WTC11 (cell line): Measurements from ENCODE around the gene CELSR3. TPM values are rescaled to one million over a fixed set of nuclear protein-coding genes. Genes with fewer than 3 reads are reported as not detected.

Experiments used
- ATAC-seq: fragments of 200-7000 bp; cut with Tn5 transposase; 2 replicates; pipeline ENCODE4 v1.10.0; 2021; ENCODE audit warnings: mild to moderate bottlenecking, moderate library complexity
- CTCF ChIA-PET: fragments of 300-600 bp; sonication (Branson Sonifier 250); formaldehyde crosslinking; loops from one replicate; lab custom pipeline; 2021; ENCODE audit warnings: antibody characterized with exemption; lab: Charles Lee
- POLR2A ChIA-PET: fragments of 350-600 bp; sonication (Branson Sonifier 250); formaldehyde crosslinking; loops from one replicate; lab custom pipeline; 2021; ENCODE audit warnings: antibody characterized with exemption; lab: Charles Lee
- DNase-seq: peaks from one replicate; pipeline ENCODE4 v3.0.0; 2021; ENCODE audit warnings: low spot score
- H3K27ac Mint-ChIP-seq: 2 replicates; pipeline ENCODE4 v1.8.0; 2021; ENCODE audit warnings: mixed read lengths
- H3K27me3 Mint-ChIP-seq: 2 replicates; pipeline ENCODE4 v1.8.0; 2021; ENCODE audit warnings: low read depth, mild to moderate bottlenecking, moderate library complexity, mixed read lengths
- H3K36me3 Mint-ChIP-seq: 2 replicates; pipeline ENCODE4 v1.8.0; 2021; ENCODE audit warnings: mixed read lengths
- H3K4me1 Mint-ChIP-seq: 2 replicates; pipeline ENCODE4 v1.8.0; 2022; ENCODE audit warnings: mixed read lengths
- H3K4me3 Mint-ChIP-seq: 2 replicates; pipeline ENCODE4 v1.8.0; 2021; ENCODE audit warnings: mild to moderate bottlenecking, moderate library complexity, mixed read lengths
- H3K9me3 Mint-ChIP-seq: 2 replicates; pipeline ENCODE4 v1.8.0; 2021; ENCODE audit warnings: mixed read lengths
- ARID4B ChIP-seq: sonication (generic); formaldehyde crosslinking; IDR thresholded peaks from 2 replicates; pipeline ENCODE4 v1.8.0; 2023; ENCODE audit warnings: missing genetic modification reagents, mild to moderate bottlenecking, borderline replicate concordance
- CREM ChIP-seq: sonication (generic); formaldehyde crosslinking; IDR thresholded peaks from 2 replicates; pipeline ENCODE4 v1.8.1; 2022; ENCODE audit warnings: mild to moderate bottlenecking, missing genetic modification reagents, moderate library complexity
- EMX1 ChIP-seq: fragments of 250-450 bp; sonication (Bioruptor Pico); IDR thresholded peaks from 2 replicates; pipeline ENCODE4 v1.8.0; 2021; ENCODE audit warnings: mild to moderate bottlenecking
- FOXK1 ChIP-seq: sonication (generic); formaldehyde crosslinking; IDR thresholded peaks from 2 replicates; pipeline ENCODE4 v1.8.0; 2022; ENCODE audit warnings: mild to moderate bottlenecking, moderate library complexity, missing genetic modification reagents
- GRHL2 ChIP-seq: fragments of 250-450 bp; sonication (Bioruptor Pico); IDR thresholded peaks from 2 replicates; pipeline ENCODE4 v1.8.0; 2022; ENCODE audit warnings: mild to moderate bottlenecking, moderate library complexity; ENCODE audit not compliant: insufficient replicate concordance, severe bottlenecking
- HMGA2 ChIP-seq: fragments of 250-450 bp; sonication (Bioruptor Pico); IDR thresholded peaks from 2 replicates; pipeline ENCODE4 v1.4.0; 2021; ENCODE audit warnings: mild to moderate bottlenecking, moderate library complexity
- KAT7 ChIP-seq: sonication (generic); formaldehyde crosslinking; IDR thresholded peaks from 2 replicates; pipeline ENCODE4 v1.8.1; 2023; ENCODE audit warnings: missing genetic modification reagents, mild to moderate bottlenecking, borderline replicate concordance
- NFATC4 ChIP-seq: fragments of 250-450 bp; sonication (Bioruptor Pico); IDR thresholded peaks from 2 replicates; pipeline ENCODE4 v1.9.0; 2021; ENCODE audit warnings: mild to moderate bottlenecking
- RELA ChIP-seq: sonication (generic); formaldehyde crosslinking; IDR thresholded peaks from 2 replicates; pipeline ENCODE4 v1.8.1; 2022; ENCODE audit warnings: missing genetic modification reagents, mild to moderate bottlenecking, borderline replicate concordance
- SMAD4 ChIP-seq: sonication (generic); formaldehyde crosslinking; IDR thresholded peaks from 2 replicates; pipeline ENCODE4 v1.8.0; 2022; ENCODE audit warnings: mild to moderate bottlenecking, missing genetic modification reagents
- ZNF121 ChIP-seq: sonication (generic); formaldehyde crosslinking; IDR thresholded peaks from 2 replicates; pipeline ENCODE4 v1.8.0; 2023; ENCODE audit warnings: missing genetic modification reagents
- ZSCAN18 ChIP-seq: fragments of 250-450 bp; sonication (Bioruptor Pico); IDR thresholded peaks from 2 replicates; pipeline ENCODE4 v2.1.2; 2022; ENCODE audit warnings: mild to moderate bottlenecking, moderate library complexity
- total RNA-seq: library from RNA; stranded (reverse); gene quantifications from 3 replicates; pipeline ENCODE4 v1.2.3, GENCODE V29; 2021
- TF ChIP-seq, protein P1 (sequence below): sonication (generic); formaldehyde crosslinking; IDR thresholded peaks from 2 replicates; pipeline ENCODE4 v1.8.1; 2022; ENCODE audit warnings: missing genetic modification reagents, borderline replicate concordance
- TF ChIP-seq, protein P2 (sequence below): sonication (generic); formaldehyde crosslinking; IDR thresholded peaks from 2 replicates; pipeline ENCODE4 v1.8.0; 2022; ENCODE audit warnings: missing genetic modification reagents

CELSR3 gene
- total RNA-seq, 1 experiment from 2014 or later = 27.9 TPM

DNA sequence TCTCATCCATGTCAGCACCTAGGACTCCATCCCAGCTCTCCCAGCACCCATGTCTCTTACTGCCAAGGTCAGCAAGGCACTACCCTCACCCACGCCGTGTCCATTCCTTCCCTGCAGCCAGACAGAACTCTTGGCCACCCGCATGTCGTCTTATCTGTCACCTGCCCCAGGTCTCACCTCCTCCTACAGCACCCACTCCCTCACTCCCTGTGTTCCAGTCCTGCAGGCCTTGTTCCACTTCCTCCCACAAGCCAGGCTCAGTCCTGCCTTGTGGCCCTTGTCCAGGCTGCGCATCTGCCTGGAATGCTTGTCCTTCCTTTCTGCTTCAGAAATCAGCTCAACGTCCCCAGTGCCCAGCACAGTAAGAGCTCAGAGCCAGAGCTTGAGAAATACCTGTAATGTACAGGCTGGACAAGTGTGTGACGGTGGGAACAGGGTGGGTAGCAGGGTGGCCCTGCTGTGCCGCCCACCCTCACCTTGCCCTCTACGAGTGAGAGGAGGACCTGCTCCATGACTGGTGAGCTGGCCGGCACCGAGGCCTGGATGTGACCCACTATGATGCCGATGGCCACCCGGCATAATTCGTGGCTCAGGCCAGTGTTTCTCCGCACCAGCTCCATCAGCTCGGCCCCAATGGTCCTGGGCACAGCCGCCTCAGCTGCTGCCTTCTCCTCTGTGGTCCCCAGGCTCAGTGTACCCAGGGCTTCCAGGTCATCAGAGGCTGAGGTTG lies 18.3 kb upstream of the CELSR3 start:
- H3K4me1 Mint-ChIP-seq = peaks cover 12% of the 10 kb centered on the region
- ATAC-seq (no peak), DNase-seq (no peak)
- ChIA-PET POLR2A (no interaction called here), CTCF (no interaction called here)
- no peak overlapping the region for H3K4me3 Mint-ChIP-seq
- TF ChIP-seq, protein P1, sequence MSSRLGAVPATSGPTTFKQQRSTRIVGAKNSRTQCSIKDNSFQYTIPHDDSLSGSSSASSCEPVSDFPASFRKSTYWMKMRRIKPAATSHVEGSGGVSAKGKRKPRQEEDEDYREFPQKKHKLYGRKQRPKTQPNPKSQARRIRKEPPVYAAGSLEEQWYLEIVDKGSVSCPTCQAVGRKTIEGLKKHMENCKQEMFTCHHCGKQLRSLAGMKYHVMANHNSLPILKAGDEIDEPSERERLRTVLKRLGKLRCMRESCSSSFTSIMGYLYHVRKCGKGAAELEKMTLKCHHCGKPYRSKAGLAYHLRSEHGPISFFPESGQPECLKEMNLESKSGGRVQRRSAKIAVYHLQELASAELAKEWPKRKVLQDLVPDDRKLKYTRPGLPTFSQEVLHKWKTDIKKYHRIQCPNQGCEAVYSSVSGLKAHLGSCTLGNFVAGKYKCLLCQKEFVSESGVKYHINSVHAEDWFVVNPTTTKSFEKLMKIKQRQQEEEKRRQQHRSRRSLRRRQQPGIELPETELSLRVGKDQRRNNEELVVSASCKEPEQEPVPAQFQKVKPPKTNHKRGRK (CRISPR knock-in tag) = no peak
- TF ChIP-seq RELA (CRISPR knock-in tag) (no peak), NFATC4 (CRISPR knock-in tag) (no peak), CREM (CRISPR knock-in tag) (no peak), KAT7 (CRISPR knock-in tag) (no peak), ZNF121 (CRISPR knock-in tag) (no peak), EMX1 (CRISPR knock-in tag) (no peak), ARID4B (no peak), FOXK1 (CRISPR knock-in tag) (no peak), HMGA2 (CRISPR knock-in tag) (no peak), ZSCAN18 (no peak), GRHL2 (CRISPR knock-in tag) (no peak), SMAD4 (CRISPR knock-in tag) (no peak)
- TF ChIP-seq, protein P2, sequence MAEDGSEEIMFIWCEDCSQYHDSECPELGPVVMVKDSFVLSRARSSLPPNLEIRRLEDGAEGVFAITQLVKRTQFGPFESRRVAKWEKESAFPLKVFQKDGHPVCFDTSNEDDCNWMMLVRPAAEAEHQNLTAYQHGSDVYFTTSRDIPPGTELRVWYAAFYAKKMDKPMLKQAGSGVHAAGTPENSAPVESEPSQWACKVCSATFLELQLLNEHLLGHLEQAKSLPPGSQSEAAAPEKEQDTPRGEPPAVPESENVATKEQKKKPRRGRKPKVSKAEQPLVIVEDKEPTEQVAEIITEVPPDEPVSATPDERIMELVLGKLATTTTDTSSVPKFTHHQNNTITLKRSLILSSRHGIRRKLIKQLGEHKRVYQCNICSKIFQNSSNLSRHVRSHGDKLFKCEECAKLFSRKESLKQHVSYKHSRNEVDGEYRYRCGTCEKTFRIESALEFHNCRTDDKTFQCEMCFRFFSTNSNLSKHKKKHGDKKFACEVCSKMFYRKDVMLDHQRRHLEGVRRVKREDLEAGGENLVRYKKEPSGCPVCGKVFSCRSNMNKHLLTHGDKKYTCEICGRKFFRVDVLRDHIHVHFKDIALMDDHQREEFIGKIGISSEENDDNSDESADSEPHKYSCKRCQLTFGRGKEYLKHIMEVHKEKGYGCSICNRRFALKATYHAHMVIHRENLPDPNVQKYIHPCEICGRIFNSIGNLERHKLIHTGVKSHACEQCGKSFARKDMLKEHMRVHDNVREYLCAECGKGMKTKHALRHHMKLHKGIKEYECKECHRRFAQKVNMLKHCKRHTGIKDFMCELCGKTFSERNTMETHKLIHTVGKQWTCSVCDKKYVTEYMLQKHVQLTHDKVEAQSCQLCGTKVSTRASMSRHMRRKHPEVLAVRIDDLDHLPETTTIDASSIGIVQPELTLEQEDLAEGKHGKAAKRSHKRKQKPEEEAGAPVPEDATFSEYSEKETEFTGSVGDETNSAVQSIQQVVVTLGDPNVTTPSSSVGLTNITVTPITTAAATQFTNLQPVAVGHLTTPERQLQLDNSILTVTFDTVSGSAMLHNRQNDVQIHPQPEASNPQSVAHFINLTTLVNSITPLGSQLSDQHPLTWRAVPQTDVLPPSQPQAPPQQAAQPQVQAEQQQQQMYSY (CRISPR knock-in tag) = no peak
- H3K9me3 Mint-ChIP-seq = no peaks in the 10 kb centered on the region
- H3K27ac Mint-ChIP-seq = no peak overlapping the region
- peaks cover 61% of the 10 kb centered on the region for H3K36me3 Mint-ChIP-seq
- H3K27me3 Mint-ChIP-seq = no peaks in the 10 kb centered on the region
